ENCODE results near the gene ZNFX1. TPM values are rescaled to one million over a fixed set of nuclear protein-coding genes. Genes with fewer than 3 reads are reported as not detected.

ZNFX1 gene
- polyA plus RNA-seq, 1 of the 3 experiments (the other 2 are of a cell fraction), result 3.9 TPM

- H3K4me3 ChIP-seq (ENCODE audit: low read depth in 2 of 2, low read length in 1 of 2), result no peak overlapping the region
- no peaks in the 10 kb centered on the region for H3K36me3 ChIP-seq (replicated peaks in 1 of 2; ENCODE audit: control insufficient read depth in 1 of 2, insufficient read depth in 2 of 2, low read length in 1 of 2)
- DNase-seq, result no peak
- CTCF ChIA-PET, result interaction anchor here (1.3 to 6.4 kb wide), 4 partner anchors 8 to 140 kb away, joined by 3 to 112 read pairs (median 8); no protein-coding TSS in a partner anchor
- 63% methylated on average over 3 of the region's 3 CpGs for WGBS (ENCODE audit: low lambda C conversion rate)
- TF ChIP-seq GATA2 (CRISPR knock-in tag; IDR thresholded peaks at IDR 0.05), result no peak
- no peak for TF ChIP-seq FOXM1 (IDR thresholded peaks at IDR 0.05; ENCODE audit: low read depth)
- POLR2A ChIA-PET, result no interaction called here
- H3F3A ChIP-seq (replicated peaks; ENCODE audit: insufficient read depth), result peaks cover 3% of the 10 kb centered on the region
- no peaks in the 10 kb centered on the region for H4K20me1 ChIP-seq (ENCODE audit: insufficient read depth)
- no peaks in the 10 kb centered on the region for H3K9me2 ChIP-seq
- H2AFZ ChIP-seq (ENCODE audit: low read depth), result no peak overlapping the region
- H3K27me3 ChIP-seq (ENCODE audit: insufficient read depth), result no peaks in the 10 kb centered on the region
- peaks cover 0 to 2% of the 10 kb centered on the region in 2 experiments; a peak in 1 of 4 replicates for H3K4me1 ChIP-seq (ENCODE audit: control insufficient read depth in 1 of 2, insufficient read depth in 2 of 2, low read depth in 1 of 2, low read length in 1 of 2)
- H3K4me2 ChIP-seq, result no peak overlapping the region
- no peak overlapping the region for H3K27ac ChIP-seq (ENCODE audit: low read depth in 2 of 2, low read length in 1 of 2)
- peaks cover 10% of the 10 kb centered on the region for H3K79me2 ChIP-seq (ENCODE audit: insufficient read depth)
- H3K9me3 ChIP-seq, result peaks cover 8% of the 10 kb centered on the region; the same call in 1 of the 2 replicates
- H3K9ac ChIP-seq, result no peak overlapping the region
Measured at GRCh38 chr20:49215232-49215631, 62.6 kb downstream of the ZNFX1 start.

- Histone ChIP-seq H4K20me1 (ENCODE audit: insufficient read depth) (no peaks in the 10 kb centered on the region), H3K9me2 (no peaks in the 10 kb centered on the region), H3K4me1 (ENCODE audit: control insufficient read depth in 1 of 2, insufficient read depth in 2 of 2, low read depth in 1 of 2, low read length in 1 of 2) (no peaks in the 10 kb centered on the region; a peak in 1 of 4 replicates), H3F3A (replicated peaks; ENCODE audit: insufficient read depth) (peaks cover 3% of the 10 kb centered on the region), H3K79me2 (ENCODE audit: insufficient read depth) (peaks cover 3% of the 10 kb centered on the region), H2AFZ (ENCODE audit: low read depth) (no peak overlapping the region), H3K4me2 (no peak overlapping the region), H3K4me3 (ENCODE audit: low read depth in 2 of 2, low read length in 1 of 2) (no peak overlapping the region), H3K9ac (no peak overlapping the region), H3K9me3 (peaks cover 10% of the 10 kb centered on the region; the same call in 1 of the 2 replicates), H3K27me3 (ENCODE audit: insufficient read depth) (no peaks in the 10 kb centered on the region), H3K27ac (ENCODE audit: low read depth in 2 of 2, low read length in 1 of 2) (no peak overlapping the region), H3K36me3 (replicated peaks in 1 of 2; ENCODE audit: control insufficient read depth in 1 of 2, insufficient read depth in 2 of 2, low read length in 1 of 2) (no peaks in the 10 kb centered on the region)
- CTCF ChIA-PET, result interaction anchor here (0.9 to 6.4 kb wide), 2 partner anchors 80 to 622 kb away, joined by 3 to 112 read pairs; no protein-coding TSS in a partner anchor
- DNase-seq, result no peak
- POLR2A ChIA-PET, result no interaction called here
- no peak for TF ChIP-seq NFIC (IDR thresholded peaks at IDR 0.05; ENCODE audit: borderline replicate concordance)
- no peak for TF ChIP-seq ZBTB33 (IDR thresholded peaks at IDR 0.05; ENCODE audit: borderline replicate concordance, low read depth)
- no peak for TF ChIP-seq EZH2phosphoT487 (IDR thresholded peaks at IDR 0.05; ENCODE audit: borderline replicate concordance, low read depth)
- no peak for TF ChIP-seq RXRA (IDR thresholded peaks at IDR 0.05; ENCODE audit: borderline replicate concordance, low read depth)
- TF ChIP-seq CHD2 (IDR thresholded peaks at IDR 0.05; ENCODE audit: low read length, partially characterized antibody), result no peak
- no peak for TF ChIP-seq YY1 (IDR thresholded peaks at IDR 0.05; ENCODE audit: low read depth)
- no peak for TF ChIP-seq POLR2AphosphoS5 (IDR thresholded peaks at IDR 0.05; ENCODE audit: low read depth, low read length)
- TF ChIP-seq MAX (IDR thresholded peaks at IDR 0.05; ENCODE audit: low read depth), result no peak
- TF ChIP-seq IRF3 (IDR thresholded peaks at IDR 0.05; ENCODE audit: low read depth, low read length), result no peak
- no peak for TF ChIP-seq USF2 (IDR thresholded peaks at IDR 0.05; ENCODE audit: borderline replicate concordance, low read depth, low read length)
- no peak for TF ChIP-seq RCOR1 (IDR thresholded peaks at IDR 0.05; ENCODE audit: low read length)
- TF ChIP-seq SIN3A (IDR thresholded peaks at IDR 0.05; ENCODE audit: borderline replicate concordance, low read depth, low read length), result no peak
- no peak for TF ChIP-seq CTCF (IDR thresholded peaks at IDR 0.05)
- TF ChIP-seq FOXM1 (IDR thresholded peaks at IDR 0.05; ENCODE audit: low read depth), result no peak
Measured at GRCh38 chr20:49214571-49214970, 63.3 kb downstream of the ZNFX1 start.
